MCF 10A (cell line): Measurements from ENCODE around the gene SEMA4D. TPM values are rescaled to one million over a fixed set of nuclear protein-coding genes. Genes with fewer than 3 reads are reported as not detected.
A peak's percentile ranks its signal among the peaks of the same experiment; 100 is the strongest.

Experiments
- BruUV-seq: library from RNA; stranded (reverse); fragments of 400-500 nt; replicated peaks from 2 replicates; lab custom pipeline; 2021; lab: Mats Ljungman, UMichigan
- CTCF ChIA-PET: fragments of 300-600 bp; sonication (Branson Sonifier 250); formaldehyde crosslinking; extraction: SDS; loops from one replicate; lab custom pipeline; 2021; ENCODE audit warnings: antibody characterized with exemption, inconsistent platforms; lab: Yijun Ruan, JAX
- POLR2A ChIA-PET: fragments of 300-600, 350-650 bp; sonication (Branson Sonifier 250); formaldehyde crosslinking; extraction: SDS; loops from one replicate; lab custom pipeline; 2020; ENCODE audit warnings: antibody characterized with exemption, inconsistent platforms; lab: Yijun Ruan, JAX
- DNase-seq: peaks from one replicate; pipeline ENCODE4 v3.0.0-alpha.2; 2018; ENCODE audit not compliant: unreplicated experiment
- H3K27ac Mint-ChIP-seq: one replicate; pipeline ENCODE4 v1.8.0; 2022; ENCODE audit warnings: mild to moderate bottlenecking, low read depth, mixed read lengths; ENCODE audit not compliant: unreplicated experiment
- H3K27me3 Mint-ChIP-seq: one replicate; pipeline ENCODE4 v1.8.0; 2022; ENCODE audit warnings: mixed read lengths; ENCODE audit not compliant: insufficient read depth, unreplicated experiment
- H3K36me3 Mint-ChIP-seq: one replicate; pipeline ENCODE4 v1.8.0; 2022; ENCODE audit warnings: mild to moderate bottlenecking, moderate library complexity, mixed read lengths; ENCODE audit not compliant: insufficient read depth, unreplicated experiment
- H3K4me1 Mint-ChIP-seq: one replicate; pipeline ENCODE4 v1.8.0; 2022; ENCODE audit warnings: mixed read lengths; ENCODE audit not compliant: insufficient read depth, unreplicated experiment
- H3K4me3 Mint-ChIP-seq: one replicate; pipeline ENCODE4 v1.8.0; 2022; ENCODE audit warnings: mild to moderate bottlenecking, moderate library complexity, mixed read lengths; ENCODE audit not compliant: unreplicated experiment
- H3K9me3 Mint-ChIP-seq: one replicate; pipeline ENCODE4 v1.8.0; 2022; ENCODE audit warnings: mixed read lengths; ENCODE audit not compliant: unreplicated experiment
- CTCF ChIP-seq: fragments of 200-600 bp; IDR thresholded peaks from one replicate; pipeline ENCODE4 v1.8.0; 2022; ENCODE audit warnings: antibody characterized with exemption, mild to moderate bottlenecking; ENCODE audit not compliant: unreplicated experiment
- intact Hi-C: fragments of 100-400 bp; cut with micrococcal nuclease; formaldehyde crosslinking; loops from 2 replicates; pipeline ENCODE4 v1.14.1; 2022
- total RNA-seq: library from RNA; stranded (reverse); gene quantifications from 2 replicates; pipeline ENCODE4 v1.2.3, GENCODE V29; 2022

Gene SEMA4D
- total RNA-seq, 1 experiment from 2014 or later: 4.2 TPM

GRCh38 chr9:89436326-89436725 lies 61.6 kb downstream of the SEMA4D start:
- peaks cover 16% of the 10 kb centered on the region for H3K4me1 Mint-ChIP-seq
- BruUV-seq: no TSS peak
- H3K9me3 Mint-ChIP-seq: no peaks in the 10 kb centered on the region
- ChIA-PET POLR2A (interaction anchor here (0.7 kb wide), 1 partner anchor 11 kb away, joined by 3 read pairs; no protein-coding TSS in a partner anchor), CTCF (no interaction called here)
- TF ChIP-seq CTCF: no peak
- DNase-seq: no peak
- no peak overlapping the region for H3K27ac Mint-ChIP-seq
- H3K4me3 Mint-ChIP-seq: no peak overlapping the region
- H3K36me3 Mint-ChIP-seq: no peaks in the 10 kb centered on the region
- no peaks in the 10 kb centered on the region for H3K27me3 Mint-ChIP-seq
- intact Hi-C loops: no loop called here

GRCh38 chr9:89435071-89435823 lies 62.7 kb downstream of the SEMA4D start:
- POLR2A ChIA-PET: interaction anchor here (0.7 kb wide), 1 partner anchor 12 kb away, joined by 3 read pairs; no protein-coding TSS in a partner anchor
- no peak overlapping the region for H3K4me3 Mint-ChIP-seq
- H3K36me3 Mint-ChIP-seq: peaks cover 7% of the 10 kb centered on the region
- intact Hi-C loops: no loop called here
- DNase-seq: peak; percentile 64
- H3K27me3 Mint-ChIP-seq: no peaks in the 10 kb centered on the region
- H3K9me3 Mint-ChIP-seq: no peaks in the 10 kb centered on the region
- H3K4me1 Mint-ChIP-seq: peaks cover 23% of the 10 kb centered on the region
- CTCF ChIA-PET: interaction anchor here (0.6 to 1.4 kb wide), 2 partner anchors 114 to 1837 kb away, joined by 3 to 6 read pairs; no protein-coding TSS in a partner anchor
- no TSS peak for BruUV-seq
- TF ChIP-seq CTCF: no peak
- H3K27ac Mint-ChIP-seq: peak overlapping the region; percentile 9

GRCh38 chr9:89434636-89435035 lies 63.3 kb downstream of the SEMA4D start:
- no peaks in the 10 kb centered on the region for H3K9me3 Mint-ChIP-seq
- POLR2A ChIA-PET: no interaction called here
- no peak for TF ChIP-seq CTCF
- BruUV-seq: no TSS peak
- H3K4me3 Mint-ChIP-seq: no peak overlapping the region
- no peaks in the 10 kb centered on the region for H3K27me3 Mint-ChIP-seq
- no peak overlapping the region for H3K27ac Mint-ChIP-seq
- no peak for DNase-seq
- peaks cover 23% of the 10 kb centered on the region for H3K4me1 Mint-ChIP-seq
- CTCF ChIA-PET: interaction anchor here (1.4 kb wide), 1 partner anchor 114 kb away, joined by 6 read pairs; no protein-coding TSS in a partner anchor
- H3K36me3 Mint-ChIP-seq: peaks cover 7% of the 10 kb centered on the region
- intact Hi-C loops: no loop called here

GRCh38 chr9:89433826-89434225 lies 64.1 kb downstream of the SEMA4D start:
- TF ChIP-seq CTCF: no peak
- no TSS peak for BruUV-seq
- Mint-ChIP-seq H3K27ac (no peak overlapping the region), H3K4me1 (peaks cover 23% of the 10 kb centered on the region), H3K4me3 (no peak overlapping the region), H3K9me3 (no peaks in the 10 kb centered on the region), H3K36me3 (peaks cover 7% of the 10 kb centered on the region), H3K27me3 (no peaks in the 10 kb centered on the region)
- intact Hi-C loops: no loop called here
- DNase-seq: peak; percentile 35
- ChIA-PET POLR2A (no interaction called here), CTCF (interaction anchor here (1.4 kb wide), 1 partner anchor 115 kb away, joined by 6 read pairs; no protein-coding TSS in a partner anchor)
